GM18868 (cell line): Measurements from ENCODE around the gene MRAP.

Experiments
- ATAC-seq: cut with Tn5 transposase; IDR thresholded peaks from one replicate; pipeline ENCODE4 v1.9.1; 2021; ENCODE audit warnings: mild to moderate bottlenecking, moderate library complexity; ENCODE audit not compliant: unreplicated experiment

The MRAP gene

GRCh38 chr21:32347351-32347750, 48.7 kb downstream of the MRAP start:
- no peak for ATAC-seq

GRCh38 chr21:32347977-32348376, 49.3 kb downstream of the MRAP start:
- ATAC-seq: no peak

GRCh38 chr21:32348604-32349332, 50.1 kb downstream of the MRAP start:
- ATAC-seq: no peak

GRCh38 chr21:32349333-32349944, 50.8 kb downstream of the MRAP start:
- no peak for ATAC-seq

GRCh38 chr21:32350211-32350980, 51.7 kb downstream of the MRAP start:
- ATAC-seq: no peak

- no peak for ATAC-seq
These were observed 52.3 kb downstream of the MRAP start for GRCh38 chr21:32350981-32351380.

GRCh38 chr21:32351428-32351827, 52.8 kb downstream of the MRAP start:
- no peak for ATAC-seq

- ATAC-seq: no peak
These were observed 53.9 kb downstream of the MRAP start for GRCh38 chr21:32352526-32352925.

GRCh38 chr21:32353002-32353711, 54.5 kb downstream of the MRAP start:
- ATAC-seq: no peak

- no peak for ATAC-seq
These were observed 58.3 kb downstream of the MRAP start for GRCh38 chr21:32356874-32357395.

GRCh38 chr21:32359719-32360260, 61.1 kb downstream of the MRAP start:
- no peak for ATAC-seq

- ATAC-seq: no peak
These were observed 61.8 kb downstream of the MRAP start for GRCh38 chr21:32360401-32360975.
